Amniotic stem cell (primary cell): Measurements from ENCODE around the gene NAXD.
"Not testable (repeated sequence)": the region's sequence is repeated elsewhere in the genome, so short reads cannot be mapped to it uniquely, and the experiment has no call there.

Experiments
- DNase-seq: peaks from one replicate; lab custom pipeline; 2025; lab: John Stamatoyannopoulos, UW

NAXD gene

GRCh38 chr13:110664673-110665072, 49.3 kb downstream of the NAXD start:
- no peak for DNase-seq

GRCh38 chr13:110665491-110666254, 50.3 kb downstream of the NAXD start:
- DNase-seq = no peak

GRCh38 chr13:110666255-110666533, 50.8 kb downstream of the NAXD start:
- no peak for DNase-seq

- DNase-seq = no peak
Measured at GRCh38 chr13:110669036-110669435, 53.7 kb downstream of the NAXD start.

- DNase-seq = not testable (repeated sequence)
Measured at GRCh38 chr13:110669814-110670213, 54.5 kb downstream of the NAXD start.

- no peak for DNase-seq
Measured at GRCh38 chr13:110676595-110677587, 61.5 kb downstream of the NAXD start.

GRCh38 chr13:110677731-110678545, 62.6 kb downstream of the NAXD start:
- DNase-seq = no peak

- DNase-seq = no peak
Measured at GRCh38 chr13:110680852-110681251, 65.5 kb downstream of the NAXD start.

- no peak for DNase-seq
Measured at GRCh38 chr13:110681868-110682550, 66.7 kb downstream of the NAXD start.

- no peak for DNase-seq
Measured at GRCh38 chr13:110682746-110683145, 67.4 kb downstream of the NAXD start.

GRCh38 chr13:110683203-110683883, 68.0 kb downstream of the NAXD start:
- no peak for DNase-seq

- DNase-seq = no peak
Measured at GRCh38 chr13:110683921-110684320, 68.6 kb downstream of the NAXD start.

- no peak for DNase-seq
Measured at GRCh38 chr13:110684388-110685056, 69.2 kb downstream of the NAXD start.

- DNase-seq = no peak
Measured at GRCh38 chr13:110685305-110686020, 70.1 kb downstream of the NAXD start.

- DNase-seq = no peak
Measured at GRCh38 chr13:110687736-110688135, 72.4 kb downstream of the NAXD start.

- DNase-seq = no peak
Measured at GRCh38 chr13:110689041-110689440, 73.7 kb downstream of the NAXD start.
